IPS-20b (cell line): ENCODE measurements around the gene MTA3.

Source experiments
- H3K27ac ChIP-seq: one replicate; pipeline ENCODE4 v1.5.1; 2013; ENCODE audit warnings: low read length
- H3K27me3 ChIP-seq: 2 replicates; pipeline ENCODE4 v1.6.1; 2013; ENCODE audit warnings: mild to moderate bottlenecking, low read length, inconsistent platforms; ENCODE audit not compliant: insufficient read depth
- H3K36me3 ChIP-seq: 2 replicates; pipeline ENCODE4 v1.6.1; 2013; ENCODE audit warnings: low read depth, mild to moderate bottlenecking, inconsistent platforms, low read length, moderate library complexity; ENCODE audit not compliant: insufficient read depth
- H3K4me1 ChIP-seq: 2 replicates; pipeline ENCODE4 v1.6.1; 2013; ENCODE audit warnings: mild to moderate bottlenecking, control low read depth, inconsistent platforms, low read length, moderate library complexity; ENCODE audit not compliant: insufficient read depth
- H3K4me3 ChIP-seq: 2 replicates; pipeline ENCODE4 v1.5.1; 2013; ENCODE audit warnings: mild to moderate bottlenecking, low read length, inconsistent platforms
- H3K9ac ChIP-seq: 2 replicates; pipeline ENCODE4 v1.6.1; 2013; ENCODE audit warnings: low read depth, mild to moderate bottlenecking, inconsistent platforms, low read length, moderate library complexity
- H3K9me3 ChIP-seq: 2 replicates; pipeline ENCODE4 v1.6.1; 2013; ENCODE audit warnings: mild to moderate bottlenecking, low read depth, low read length, inconsistent platforms; ENCODE audit not compliant: insufficient read depth

Gene MTA3

DNA sequence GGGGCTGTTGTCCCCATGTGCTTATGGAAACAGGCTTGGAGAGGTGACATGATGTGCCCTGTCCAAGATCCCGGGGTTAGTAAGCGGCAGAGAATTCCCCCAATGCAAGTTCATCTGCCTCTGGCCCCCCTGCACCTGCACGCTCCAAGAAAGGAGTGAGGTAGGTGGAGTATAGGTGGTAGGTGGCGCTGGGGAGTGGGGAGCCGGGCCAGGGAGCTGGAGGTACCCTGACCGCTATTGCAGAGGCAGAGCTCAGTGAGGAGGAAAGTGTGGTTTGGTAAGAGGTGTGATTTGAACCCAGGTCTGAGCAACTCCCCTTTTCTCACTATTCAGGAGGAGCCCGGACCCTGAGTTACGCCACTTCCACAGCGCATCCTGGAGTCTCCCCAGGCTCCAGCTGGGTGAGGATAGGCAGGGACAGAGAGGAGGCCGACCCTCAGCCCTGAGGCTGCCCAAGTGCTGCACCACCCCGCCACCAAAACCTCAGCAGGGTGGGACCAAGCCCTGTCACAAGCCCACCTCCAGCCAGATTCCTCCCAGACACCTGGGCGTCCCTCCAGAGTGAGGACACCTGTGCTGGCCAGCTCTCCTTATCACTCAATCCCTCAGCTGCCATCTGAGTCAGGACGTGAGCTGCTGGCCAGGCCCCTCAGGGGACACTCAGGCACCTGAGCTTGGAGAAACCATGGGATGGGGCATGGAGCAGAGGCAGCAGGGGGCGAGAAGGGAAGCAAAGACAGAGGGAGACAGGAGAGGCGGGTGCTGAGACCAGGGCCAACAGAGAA, 218.3 kb downstream of the MTA3 start:
- H3K27me3 ChIP-seq, result peaks cover 11% of the 10 kb centered on the region
- H3K9ac ChIP-seq, result no peak overlapping the region
- H3K27ac ChIP-seq, result no peak overlapping the region
- H3K4me3 ChIP-seq, result no peak overlapping the region
- H3K36me3 ChIP-seq, result no peaks in the 10 kb centered on the region
- H3K9me3 ChIP-seq, result peaks cover 5% of the 10 kb centered on the region; the same call in 1 of the 2 replicates
- H3K4me1 ChIP-seq, result peaks cover under 1% of the 10 kb centered on the region; the same call in 1 of the 2 replicates

- Histone ChIP-seq H3K9ac (no peak overlapping the region), H3K27ac (no peak overlapping the region), H3K4me1 (peaks cover 4% of the 10 kb centered on the region; the same call in 1 of the 2 replicates), H3K27me3 (peaks cover 15% of the 10 kb centered on the region), H3K4me3 (no peak overlapping the region), H3K9me3 (no peaks in the 10 kb centered on the region), H3K36me3 (no peaks in the 10 kb centered on the region)
These were observed 219.0 kb downstream of the MTA3 start for GRCh38 chr2:42787424-42787787.

DNA sequence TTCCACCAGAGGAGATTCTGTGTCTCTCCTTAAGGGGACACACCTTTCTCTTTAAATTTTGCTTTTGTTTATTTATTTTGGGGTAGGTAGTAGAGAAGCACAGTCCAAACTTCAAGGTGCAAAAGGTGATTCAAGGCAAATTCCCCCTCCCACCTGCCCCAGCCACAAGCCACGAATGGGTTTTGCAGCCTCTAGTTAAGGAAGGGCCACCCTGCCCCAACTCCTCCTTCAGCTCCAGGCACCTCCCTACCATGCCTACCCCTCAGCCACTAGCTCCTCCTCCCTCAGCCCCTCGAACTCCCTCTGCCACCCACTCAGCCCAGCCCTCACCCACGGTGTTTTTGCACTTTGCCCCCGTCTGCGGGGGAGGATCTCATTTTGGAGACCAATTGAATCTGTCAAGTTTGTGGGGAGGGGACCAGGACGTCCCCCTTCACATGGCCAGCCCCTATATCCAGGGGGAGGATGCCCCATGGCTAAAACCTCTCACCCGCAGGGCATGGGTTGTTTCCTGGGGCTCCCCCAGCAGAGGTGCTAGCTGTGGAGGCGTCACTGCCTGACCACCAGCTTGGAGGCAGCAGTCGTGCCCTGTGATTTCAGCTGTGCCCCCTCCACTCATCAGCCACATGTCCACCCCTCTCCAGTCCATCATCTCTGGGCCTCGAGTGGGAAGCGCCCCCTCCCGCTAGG, 219.5 kb downstream of the MTA3 start:
- Histone ChIP-seq H3K4me1 (peaks cover 4% of the 10 kb centered on the region; the same call in 1 of the 2 replicates), H3K27ac (no peak overlapping the region), H3K9ac (no peak overlapping the region), H3K36me3 (no peaks in the 10 kb centered on the region), H3K9me3 (no peaks in the 10 kb centered on the region), H3K27me3 (peaks cover 18% of the 10 kb centered on the region), H3K4me3 (no peak overlapping the region)

DNA sequence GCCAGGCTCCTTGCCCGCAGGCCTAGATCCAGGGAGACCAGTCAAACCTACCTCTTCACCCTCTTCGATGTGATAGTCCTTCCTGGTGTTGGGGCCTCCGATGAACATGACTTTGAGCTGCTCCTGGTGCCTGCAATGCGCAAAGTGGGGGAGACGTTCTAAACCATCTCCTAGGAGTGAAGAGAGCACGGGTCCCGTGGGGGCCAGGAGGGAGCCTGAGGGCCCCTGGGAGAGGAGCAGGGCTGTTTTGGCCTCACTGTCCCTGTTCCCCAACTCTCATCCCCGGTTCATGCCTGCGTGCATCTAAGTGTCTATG, 220.0 kb downstream of the MTA3 start:
- H3K36me3 ChIP-seq, result no peaks in the 10 kb centered on the region
- H3K4me3 ChIP-seq, result no peak overlapping the region
- H3K9ac ChIP-seq, result no peak overlapping the region
- no peaks in the 10 kb centered on the region for H3K9me3 ChIP-seq
- peaks cover 23% of the 10 kb centered on the region for H3K27me3 ChIP-seq
- H3K27ac ChIP-seq, result no peak overlapping the region
- H3K4me1 ChIP-seq, result peaks cover 4% of the 10 kb centered on the region; the same call in 1 of the 2 replicates

GRCh38 chr2:42788882-42789281, 220.4 kb downstream of the MTA3 start:
- H3K4me3 ChIP-seq, result no peak overlapping the region
- H3K9ac ChIP-seq, result no peak overlapping the region
- H3K27me3 ChIP-seq, result peaks cover 28% of the 10 kb centered on the region
- no peaks in the 10 kb centered on the region for H3K9me3 ChIP-seq
- H3K4me1 ChIP-seq, result peaks cover 6% of the 10 kb centered on the region; the same call in 1 of the 2 replicates
- no peaks in the 10 kb centered on the region for H3K36me3 ChIP-seq
- H3K27ac ChIP-seq, result no peak overlapping the region

DNA sequence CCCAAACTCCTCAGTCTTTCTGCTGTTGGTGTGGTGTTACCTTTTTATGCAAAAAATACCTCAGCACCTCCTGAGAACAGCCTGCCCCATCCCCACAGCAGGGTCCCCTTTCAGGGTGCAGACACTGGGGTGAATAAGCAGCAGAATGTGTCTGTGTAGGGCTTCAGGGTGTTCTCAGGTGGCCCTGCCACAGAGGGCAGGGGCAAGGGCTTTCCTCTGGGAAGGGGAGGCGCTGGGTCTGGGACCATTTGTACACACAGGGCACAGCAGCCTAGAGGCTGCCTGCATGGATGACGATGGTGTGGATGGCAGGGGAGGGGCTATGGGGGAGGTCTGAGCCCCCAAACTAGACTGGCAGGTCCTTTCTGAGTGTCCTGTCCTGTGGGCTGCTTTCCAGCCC, 221.3 kb downstream of the MTA3 start:
- no peaks in the 10 kb centered on the region for H3K9me3 ChIP-seq
- H3K4me1 ChIP-seq, result peaks cover 11% of the 10 kb centered on the region; the same call in 1 of the 2 replicates
- H3K36me3 ChIP-seq, result no peaks in the 10 kb centered on the region
- no peak overlapping the region for H3K9ac ChIP-seq
- peaks cover 32% of the 10 kb centered on the region for H3K27me3 ChIP-seq
- no peak overlapping the region for H3K27ac ChIP-seq
- H3K4me3 ChIP-seq, result no peak overlapping the region

DNA sequence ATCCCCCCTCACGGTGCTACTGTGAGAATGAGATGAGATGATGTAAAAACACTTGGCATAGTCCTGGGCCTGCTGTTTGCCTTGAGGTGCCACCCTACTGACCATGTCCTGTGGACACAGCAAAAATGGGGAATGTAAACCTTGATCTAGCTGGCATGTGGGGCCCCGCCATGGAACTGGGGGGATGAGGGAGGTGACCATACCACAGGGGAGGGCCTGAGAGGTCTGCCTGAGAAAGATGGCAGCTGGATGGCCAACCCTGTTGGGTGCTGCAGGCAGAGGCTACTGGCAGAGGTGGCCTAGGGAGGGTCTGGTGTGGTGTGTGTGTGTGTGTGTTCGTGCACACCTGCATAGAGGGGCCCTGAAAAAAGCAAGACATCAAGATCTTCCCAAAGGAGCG, 223.2 kb downstream of the MTA3 start:
- H3K4me1 ChIP-seq, result peaks cover 11% of the 10 kb centered on the region; the same call in 1 of the 2 replicates
- no peaks in the 10 kb centered on the region for H3K36me3 ChIP-seq
- H3K27me3 ChIP-seq, result peaks cover 32% of the 10 kb centered on the region
- peak overlapping the region; percentile 78; the same call in 1 of the 2 replicates for H3K9ac ChIP-seq
- no peaks in the 10 kb centered on the region for H3K9me3 ChIP-seq
- no peak overlapping the region for H3K27ac ChIP-seq
- H3K4me3 ChIP-seq, result peak overlapping the region; percentile 80; the same call in 1 of the 2 replicates

- H3K4me3 ChIP-seq, result peak overlapping the region; percentile 80
- H3K36me3 ChIP-seq, result no peaks in the 10 kb centered on the region
- H3K27me3 ChIP-seq, result peaks cover 32% of the 10 kb centered on the region
- no peaks in the 10 kb centered on the region for H3K9me3 ChIP-seq
- peaks cover 11% of the 10 kb centered on the region; the same call in 1 of the 2 replicates for H3K4me1 ChIP-seq
- no peak overlapping the region for H3K27ac ChIP-seq
- peak overlapping the region; percentile 78; the same call in 1 of the 2 replicates for H3K9ac ChIP-seq
These were observed 223.7 kb downstream of the MTA3 start for GRCh38 chr2:42792087-42792582.

DNA sequence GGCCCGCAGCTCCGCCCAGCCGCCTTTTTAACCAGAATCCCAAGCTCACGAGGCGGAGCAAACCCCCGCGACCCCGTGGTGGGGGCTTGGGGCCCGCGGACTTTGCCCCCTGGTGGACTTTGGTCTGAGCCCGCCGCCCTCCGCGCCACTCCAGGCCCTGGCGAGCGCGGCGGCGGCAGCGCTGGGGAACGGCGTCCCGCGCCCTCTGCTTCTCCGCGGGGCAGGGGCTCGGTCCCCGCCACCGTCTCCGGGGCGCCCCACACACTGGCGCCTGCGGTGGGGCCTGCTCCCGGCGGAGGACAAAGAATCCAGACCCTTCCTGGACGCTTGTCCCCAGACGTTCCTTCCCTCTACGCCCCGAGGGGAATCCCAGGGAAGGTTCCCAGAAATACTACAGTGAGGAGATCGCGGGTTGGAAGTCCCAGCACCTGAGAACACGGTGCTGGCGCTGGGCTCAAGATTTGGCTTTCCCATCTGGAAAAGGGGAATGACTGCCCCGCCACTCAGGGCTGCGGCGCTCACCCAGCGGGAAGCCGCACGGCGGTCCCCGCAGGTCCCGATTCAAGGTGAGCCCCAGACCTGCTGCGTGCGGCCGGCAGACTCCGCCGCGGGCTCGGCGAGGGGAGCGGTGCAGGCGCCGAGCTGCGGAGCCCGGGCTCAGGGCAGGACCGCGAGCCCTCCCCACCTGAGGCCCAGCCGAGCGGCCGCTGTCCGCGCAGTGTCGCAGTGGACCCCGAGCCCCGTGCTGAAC, 224.3 kb downstream of the MTA3 start, which contains the start of gene HAAO:
TSS of gene HAAO (minus strand) at position 1 of the 751 bp plus-strand sequence. CDS start 47 bp downstream, outside the sequence.
- Histone ChIP-seq H3K27me3 (peaks cover 32% of the 10 kb centered on the region), H3K4me3 (peak within 1 kb of the TSS; percentile 80), H3K36me3 (no peaks in the 10 kb centered on the region), H3K4me1 (peaks cover 11% of the 10 kb centered on the region; the same call in 1 of the 2 replicates), H3K9ac (peak within 1 kb of the TSS; percentile 78; the same call in 1 of the 2 replicates), H3K27ac (no peak within 1 kb of the TSS), H3K9me3 (no peaks in the 10 kb centered on the region)

- peaks cover 32% of the 10 kb centered on the region for H3K27me3 ChIP-seq
- no peak overlapping the region for H3K27ac ChIP-seq
- peak overlapping the region; percentile 80 for H3K4me3 ChIP-seq
- H3K4me1 ChIP-seq, result peaks cover 11% of the 10 kb centered on the region; the same call in 1 of the 2 replicates
- no peaks in the 10 kb centered on the region for H3K9me3 ChIP-seq
- peak overlapping the region; percentile 78; the same call in 1 of the 2 replicates for H3K9ac ChIP-seq
- no peaks in the 10 kb centered on the region for H3K36me3 ChIP-seq
These were observed 225.2 kb downstream of the MTA3 start for GRCh38 chr2:42793334-42794270.
